PFSK-1 (cell line): ENCODE measurements around the gene GRIN1.

Experiments
- FOXP2 ChIP-seq: optimal IDR thresholded peaks from 2 replicates; pipeline ENCODE3; 2011; ENCODE audit warnings: borderline replicate concordance, control low read depth, inconsistent platforms; ENCODE audit not compliant: insufficient read depth; ENCODE audit errors: extremely low read length, extremely low read depth
- POLR2AphosphoS5 ChIP-seq: IDR thresholded peaks from 2 replicates; pipeline ENCODE4 v1.6.1; 2012; ENCODE audit warnings: low read depth, mild to moderate bottlenecking, control low read depth, low read length, moderate library complexity
- SIN3A ChIP-seq: IDR thresholded peaks from 2 replicates; pipeline ENCODE4 v1.6.1; 2012; ENCODE audit warnings: mild to moderate bottlenecking, low read length, moderate library complexity, borderline replicate concordance; ENCODE audit not compliant: insufficient read depth
- TAF1 ChIP-seq: IDR thresholded peaks from 2 replicates; pipeline ENCODE4 v1.6.1; 2012; ENCODE audit warnings: low read length, control low read depth, borderline replicate concordance; ENCODE audit not compliant: insufficient read depth
- TF ChIP-seq, protein P1 (sequence below), 2 experiments: IDR thresholded peaks; 2 replicates each; pipeline versions ENCODE4 v1.6.1 to v1.8.0; 2011 to 2012; ENCODE audit warnings: low read depth in 2 of 2, low read length in 2 of 2, control low read depth in 1 of 2, inconsistent platforms in 1 of 2, mild to moderate bottlenecking in 1 of 2, moderate library complexity in 1 of 2; ENCODE audit not compliant: insufficient read depth in 1 of 2

Gene GRIN1

DNA sequence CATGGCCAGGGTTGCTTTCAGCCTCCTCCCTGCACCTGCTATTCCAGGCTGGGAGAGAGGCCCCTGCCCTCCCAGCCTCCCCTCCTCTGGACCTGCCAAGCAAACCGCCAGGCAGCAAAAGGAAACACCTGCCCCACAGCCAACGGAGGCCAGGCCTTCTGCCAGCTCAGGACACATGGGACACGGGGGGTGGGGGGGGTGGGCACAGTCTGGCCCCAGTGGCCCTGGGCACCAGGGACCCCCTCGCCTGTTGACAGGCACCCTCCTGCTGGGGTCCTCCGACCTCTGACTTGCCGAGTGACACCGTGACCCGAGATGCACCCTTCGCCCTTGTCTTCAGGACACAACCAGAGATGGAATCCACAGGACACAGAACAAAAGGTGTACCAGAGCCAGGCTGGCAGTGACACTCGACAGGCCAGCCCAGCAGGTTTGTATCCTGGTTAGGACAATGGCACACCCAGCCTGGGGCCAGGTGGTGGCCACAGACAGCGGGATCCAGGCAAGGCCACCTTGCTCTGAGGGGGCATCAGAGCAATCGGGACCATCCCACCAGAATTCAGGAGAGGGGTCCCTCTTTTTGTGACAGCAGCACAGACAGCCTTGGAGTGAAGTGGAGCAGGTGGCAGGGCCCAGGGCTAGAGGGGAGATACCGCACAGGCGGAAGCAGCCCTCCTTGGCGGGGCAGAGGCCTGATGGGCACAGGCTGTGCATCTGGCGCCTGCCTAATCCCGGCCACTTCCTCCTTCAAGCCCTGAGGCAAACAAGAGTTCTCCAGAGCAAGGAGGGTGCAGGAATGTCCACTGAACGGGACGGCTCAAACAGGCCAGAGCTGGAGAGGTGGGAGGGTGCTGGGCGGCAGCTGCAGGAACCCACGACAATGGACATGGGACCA, 34.2 kb downstream of the GRIN1 start:
- TF ChIP-seq, protein P1, sequence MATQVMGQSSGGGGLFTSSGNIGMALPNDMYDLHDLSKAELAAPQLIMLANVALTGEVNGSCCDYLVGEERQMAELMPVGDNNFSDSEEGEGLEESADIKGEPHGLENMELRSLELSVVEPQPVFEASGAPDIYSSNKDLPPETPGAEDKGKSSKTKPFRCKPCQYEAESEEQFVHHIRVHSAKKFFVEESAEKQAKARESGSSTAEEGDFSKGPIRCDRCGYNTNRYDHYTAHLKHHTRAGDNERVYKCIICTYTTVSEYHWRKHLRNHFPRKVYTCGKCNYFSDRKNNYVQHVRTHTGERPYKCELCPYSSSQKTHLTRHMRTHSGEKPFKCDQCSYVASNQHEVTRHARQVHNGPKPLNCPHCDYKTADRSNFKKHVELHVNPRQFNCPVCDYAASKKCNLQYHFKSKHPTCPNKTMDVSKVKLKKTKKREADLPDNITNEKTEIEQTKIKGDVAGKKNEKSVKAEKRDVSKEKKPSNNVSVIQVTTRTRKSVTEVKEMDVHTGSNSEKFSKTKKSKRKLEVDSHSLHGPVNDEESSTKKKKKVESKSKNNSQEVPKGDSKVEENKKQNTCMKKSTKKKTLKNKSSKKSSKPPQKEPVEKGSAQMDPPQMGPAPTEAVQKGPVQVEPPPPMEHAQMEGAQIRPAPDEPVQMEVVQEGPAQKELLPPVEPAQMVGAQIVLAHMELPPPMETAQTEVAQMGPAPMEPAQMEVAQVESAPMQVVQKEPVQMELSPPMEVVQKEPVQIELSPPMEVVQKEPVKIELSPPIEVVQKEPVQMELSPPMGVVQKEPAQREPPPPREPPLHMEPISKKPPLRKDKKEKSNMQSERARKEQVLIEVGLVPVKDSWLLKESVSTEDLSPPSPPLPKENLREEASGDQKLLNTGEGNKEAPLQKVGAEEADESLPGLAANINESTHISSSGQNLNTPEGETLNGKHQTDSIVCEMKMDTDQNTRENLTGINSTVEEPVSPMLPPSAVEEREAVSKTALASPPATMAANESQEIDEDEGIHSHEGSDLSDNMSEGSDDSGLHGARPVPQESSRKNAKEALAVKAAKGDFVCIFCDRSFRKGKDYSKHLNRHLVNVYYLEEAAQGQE (IDR thresholded peaks at IDR 0.05; ENCODE audit: insufficient read depth in 1 of 2, low read depth in 2 of 2, low read length in 2 of 2) = no peak
- TF ChIP-seq POLR2AphosphoS5 (no peak), FOXP2 (no peak), TAF1 (no peak), SIN3A (no peak)

DNA sequence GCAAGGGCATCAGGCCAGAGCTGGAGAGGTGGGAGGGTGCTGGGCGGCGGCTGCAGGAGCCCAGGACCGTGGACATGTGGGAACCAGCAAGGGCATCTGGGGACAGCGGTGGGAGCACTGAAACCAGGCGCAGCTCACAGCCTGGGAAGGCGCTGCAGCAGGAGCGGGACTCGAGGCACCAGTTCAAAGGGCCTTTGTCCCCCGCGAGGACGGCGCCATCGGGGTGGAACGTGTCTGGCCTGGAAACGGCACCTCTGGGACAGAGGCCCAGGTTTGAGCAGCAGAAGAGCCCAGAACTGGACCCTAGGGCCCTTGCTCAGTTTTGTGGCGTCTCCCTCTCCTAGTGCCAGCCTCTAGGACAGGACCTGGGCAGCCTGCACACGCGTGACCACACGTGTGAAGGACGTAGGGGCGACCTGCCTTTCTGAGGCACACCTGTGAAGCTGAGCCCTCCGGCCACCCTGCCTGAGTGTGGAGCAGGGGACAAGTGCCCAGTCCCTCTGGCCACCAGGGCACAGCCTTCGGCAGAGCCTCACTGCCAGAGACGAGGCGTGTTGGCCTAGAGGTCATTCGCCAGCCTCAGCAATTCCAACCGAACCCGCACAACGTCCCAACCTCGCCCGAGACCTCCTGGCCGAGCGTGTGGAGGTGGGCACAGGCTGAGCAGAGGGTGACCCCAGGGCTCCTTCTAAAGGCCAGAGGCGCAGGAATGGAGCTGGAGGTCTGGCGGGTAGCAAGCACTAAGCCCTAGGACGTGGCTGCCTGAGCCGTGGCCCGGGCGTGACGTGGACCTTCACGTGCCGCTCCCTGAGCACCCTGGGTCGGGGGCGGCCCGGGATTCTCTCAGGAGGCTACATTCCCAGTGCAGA, 35.1 kb downstream of the GRIN1 start:
- no peak for TF ChIP-seq POLR2AphosphoS5
- no peak for TF ChIP-seq TAF1
- no peak for TF ChIP-seq FOXP2
- no peak for TF ChIP-seq SIN3A

DNA sequence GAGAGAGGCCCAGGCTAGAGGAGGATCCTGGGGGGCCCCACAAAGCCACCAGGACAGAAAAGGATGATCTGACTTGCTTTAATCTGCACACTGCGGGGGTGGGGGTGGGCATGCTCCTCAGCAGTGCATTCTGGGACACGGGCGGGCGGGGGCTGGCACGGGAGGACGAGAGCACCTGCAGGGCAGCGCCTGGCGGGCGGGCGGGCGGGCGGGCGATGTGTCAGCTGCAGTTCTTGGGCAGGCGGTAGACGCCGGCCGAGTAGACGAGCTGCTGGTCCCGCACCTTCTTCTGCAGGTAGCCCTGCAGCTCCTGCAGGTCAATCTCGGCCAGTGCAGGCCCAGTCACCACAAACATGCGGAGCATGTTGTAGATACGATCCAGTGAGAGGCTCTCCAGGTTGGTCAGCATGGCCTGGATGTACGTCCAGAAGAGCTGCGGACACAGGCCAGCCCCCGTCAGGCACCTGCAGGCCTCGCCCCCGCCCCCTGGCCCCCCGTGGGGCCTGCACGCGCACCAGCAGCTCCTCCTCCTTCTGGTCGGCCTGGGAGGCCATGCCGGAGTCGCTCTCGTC, 35.9 kb downstream of the GRIN1 start:
- TF ChIP-seq SIN3A = no peak
- TF ChIP-seq POLR2AphosphoS5 = no peak
- TF ChIP-seq, protein P1 (IDR thresholded peaks at IDR 0.05; ENCODE audit: insufficient read depth in 1 of 2, low read depth in 2 of 2, low read length in 2 of 2) = no peak
- no peak for TF ChIP-seq TAF1
- TF ChIP-seq FOXP2 = no peak

DNA sequence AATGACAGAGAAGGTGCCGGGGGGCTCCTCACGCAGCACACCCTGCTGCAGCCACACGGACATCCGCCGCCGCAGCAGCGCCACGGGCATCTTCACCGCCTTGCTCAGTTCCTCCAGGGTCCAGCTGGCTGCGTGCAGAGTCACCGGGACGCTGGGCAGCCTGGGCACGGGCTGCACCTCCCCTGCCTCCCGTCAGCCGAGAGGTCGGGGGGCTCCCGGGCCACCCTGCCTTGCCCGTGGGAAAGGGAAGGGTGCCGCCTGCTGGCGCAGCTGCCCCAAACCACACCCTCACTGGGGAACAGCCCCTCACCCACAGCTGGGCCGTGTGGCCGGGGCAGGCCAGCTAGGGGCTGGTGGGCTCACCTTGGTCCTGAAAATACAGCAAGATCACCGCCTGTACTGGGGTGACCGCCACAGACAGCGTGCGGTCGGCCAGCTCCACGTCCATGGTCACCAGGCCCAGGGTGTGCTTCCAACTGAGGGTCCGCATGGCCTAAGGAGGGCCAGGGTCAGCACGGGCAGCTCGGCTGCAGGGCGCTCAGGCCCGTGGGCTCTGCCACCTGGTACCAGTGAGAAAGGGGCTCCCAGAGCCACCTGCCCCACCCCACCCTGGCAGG, 36.5 kb downstream of the GRIN1 start:
- TF ChIP-seq, protein P1 (IDR thresholded peaks at IDR 0.05; ENCODE audit: insufficient read depth in 1 of 2, low read depth in 2 of 2, low read length in 2 of 2) = no peak
- TF ChIP-seq TAF1 = no peak
- TF ChIP-seq SIN3A = no peak
- TF ChIP-seq POLR2AphosphoS5 = no peak
- TF ChIP-seq FOXP2 = no peak
